ENCODE measurements around the gene EN1. TPM values are rescaled to one million over a fixed set of nuclear protein-coding genes. Genes with fewer than 3 reads are reported as not detected.

The EN1 gene
- total and polyA plus RNA-seq, 2 experiments from 2014 or later = 0.21 to 0.24 TPM

DNA sequence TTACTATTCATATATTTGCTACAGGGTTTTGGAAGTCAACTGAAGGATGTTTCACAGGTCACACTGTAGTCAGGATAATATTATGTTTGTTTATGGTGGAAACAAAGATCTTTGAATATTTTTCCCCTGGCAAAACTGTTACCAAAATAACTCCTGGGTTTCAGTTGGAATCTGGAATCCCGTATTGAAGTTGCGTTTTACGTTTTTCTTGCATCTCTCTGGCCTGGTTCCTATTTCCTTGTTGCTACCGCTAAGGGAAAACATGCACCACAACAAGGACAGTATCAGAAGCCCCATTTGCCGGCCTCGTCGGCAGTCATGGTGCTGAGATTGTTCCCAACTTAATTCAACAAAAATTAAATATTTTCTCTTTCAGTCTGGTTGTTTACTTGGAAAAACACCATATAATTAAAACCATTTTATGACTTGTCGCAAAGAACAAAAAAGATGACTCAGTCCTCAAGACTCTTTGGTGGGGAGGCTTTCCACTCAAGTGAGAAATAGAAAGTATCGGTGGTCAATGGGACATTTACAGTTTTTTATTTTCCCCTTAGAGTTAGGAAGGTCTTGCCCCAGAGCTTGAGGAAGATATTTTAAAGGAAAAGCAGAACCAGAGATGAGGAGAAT, 42.3 kb downstream of the EN1 start (continued):
- TF ChIP-seq, protein P1, sequence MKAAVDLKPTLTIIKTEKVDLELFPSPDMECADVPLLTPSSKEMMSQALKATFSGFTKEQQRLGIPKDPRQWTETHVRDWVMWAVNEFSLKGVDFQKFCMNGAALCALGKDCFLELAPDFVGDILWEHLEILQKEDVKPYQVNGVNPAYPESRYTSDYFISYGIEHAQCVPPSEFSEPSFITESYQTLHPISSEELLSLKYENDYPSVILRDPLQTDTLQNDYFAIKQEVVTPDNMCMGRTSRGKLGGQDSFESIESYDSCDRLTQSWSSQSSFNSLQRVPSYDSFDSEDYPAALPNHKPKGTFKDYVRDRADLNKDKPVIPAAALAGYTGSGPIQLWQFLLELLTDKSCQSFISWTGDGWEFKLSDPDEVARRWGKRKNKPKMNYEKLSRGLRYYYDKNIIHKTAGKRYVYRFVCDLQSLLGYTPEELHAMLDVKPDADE (IDR thresholded peaks at IDR 0.05) = no peak
- no peak for TF ChIP-seq NANOG (IDR thresholded peaks at IDR 0.05; ENCODE audit: borderline replicate concordance)

DNA sequence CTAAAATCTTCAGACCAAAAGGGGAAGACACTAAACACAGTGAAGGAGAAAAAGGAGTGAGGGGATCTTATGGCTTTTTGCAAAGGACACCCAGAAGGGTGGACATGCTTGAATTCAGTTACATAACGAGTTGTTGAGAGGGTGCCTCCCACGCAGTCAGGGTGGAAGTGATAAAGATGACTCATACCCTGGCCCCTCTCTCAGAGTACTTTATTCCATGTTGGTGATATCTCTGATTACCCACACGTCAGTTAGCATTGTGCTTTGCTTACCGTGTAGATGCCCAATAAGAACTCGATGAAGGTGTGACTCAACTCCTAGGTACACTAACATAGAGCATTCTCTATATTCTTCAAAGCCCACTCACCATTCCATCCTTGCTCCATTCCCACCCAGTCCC, 44.4 kb downstream of the EN1 start:
- peaks cover 6% of the 10 kb centered on the region for H3K27me3 Mint-ChIP-seq (ENCODE audit: insufficient read depth, low read depth, poor library complexity)
- Histone ChIP-seq H3K9me2 (ENCODE audit: insufficient read depth) (no peaks in the 10 kb centered on the region), H3K4me3 (no peak overlapping the region), H3F3A (replicated peaks; ENCODE audit: low read depth) (peaks cover 4% of the 10 kb centered on the region; the same call in 1 of the 2 replicates), H3K79me2 (replicated peaks; ENCODE audit: insufficient read depth) (no peaks in the 10 kb centered on the region), H4K20me1 (replicated peaks; ENCODE audit: insufficient read depth) (no peaks in the 10 kb centered on the region), H3K36me3 (ENCODE audit: insufficient read depth) (no peaks in the 10 kb centered on the region), H2AFZ (no peak overlapping the region), H3K4me2 (no peak overlapping the region), H3K4me1 (ENCODE audit: insufficient read depth) (peaks cover 30% of the 10 kb centered on the region), H3K27me3 (ENCODE audit: insufficient read depth) (0 out of 2 replicates have a peak, but pooled peaks cover 4% of the 10 kb centered on the region), H3K27ac (ENCODE audit: low read depth) (no peak overlapping the region)
- no peaks in the 10 kb centered on the region for H3K9me3 Mint-ChIP-seq
- no peak for ATAC-seq
- H3K4me3 Mint-ChIP-seq = no peak overlapping the region
- H3K4me1 Mint-ChIP-seq = peaks cover 24% of the 10 kb centered on the region
- no peak overlapping the region for H3K27ac Mint-ChIP-seq
- TF ChIP-seq JUNB (IDR thresholded peaks at IDR 0.05; ENCODE audit: unreplicated experiment) (no peak), CREB1 (CRISPR knock-in tag; IDR thresholded peaks at IDR 0.05; ENCODE audit: low read depth) (no peak), EZH2phosphoT487 (IDR thresholded peaks at IDR 0.05; ENCODE audit: unreplicated experiment) (no peak), ZNF114 (CRISPR knock-in tag; IDR thresholded peaks at IDR 0.05) (no peak), ZNF331 (CRISPR knock-in tag; IDR thresholded peaks at IDR 0.05; ENCODE audit: low read depth) (no peak)
- TF ChIP-seq, protein P1 (IDR thresholded peaks at IDR 0.05) = no peak
- DNase-seq (ENCODE audit: low spot score) = no peak
- H3K36me3 Mint-ChIP-seq (ENCODE audit: low read depth) = no peaks in the 10 kb centered on the region

DNA sequence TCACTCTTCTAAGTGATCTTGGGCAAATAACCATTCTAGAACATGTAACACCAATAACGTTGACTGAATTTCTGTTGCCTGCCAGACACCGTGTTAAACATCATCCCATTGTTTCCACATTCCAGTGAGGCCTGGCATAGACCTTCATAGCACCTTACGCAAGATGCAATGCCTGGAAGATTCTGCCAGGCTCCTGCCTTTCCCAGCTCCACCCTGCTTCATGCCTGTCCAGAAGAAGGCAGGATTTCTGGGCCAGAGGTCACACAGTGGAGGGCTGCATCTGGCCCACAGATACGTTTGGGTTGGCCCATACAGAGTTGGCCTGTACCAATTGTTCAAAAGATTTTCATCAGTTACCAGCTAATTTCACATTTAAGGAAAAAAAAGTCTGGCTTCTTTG, 46.3 kb downstream of the EN1 start:
- H3K4me1 Mint-ChIP-seq = peaks cover 6% of the 10 kb centered on the region
- no peaks in the 10 kb centered on the region for H3K36me3 Mint-ChIP-seq (ENCODE audit: low read depth)
- H2AFZ ChIP-seq = no peak overlapping the region
- 0 out of 2 replicates have a peak, but pooled peaks cover 2% of the 10 kb centered on the region for H3K27me3 ChIP-seq (ENCODE audit: insufficient read depth)
- no peak overlapping the region for H3K4me2 ChIP-seq
- peaks cover 10% of the 10 kb centered on the region; the same call in 1 of the 2 replicates for H3K9me2 ChIP-seq (ENCODE audit: insufficient read depth)
- no peak overlapping the region for H3K4me3 Mint-ChIP-seq
- H3K27ac ChIP-seq (ENCODE audit: low read depth) = no peak overlapping the region
- peaks cover 12% of the 10 kb centered on the region for H3K4me1 ChIP-seq (ENCODE audit: insufficient read depth)
- DNase-seq (ENCODE audit: low spot score) = no peak
- no peaks in the 10 kb centered on the region; the same call in 1 of the 2 replicates for H3F3A ChIP-seq (replicated peaks; ENCODE audit: low read depth)
- no peak for ATAC-seq
- no peaks in the 10 kb centered on the region for H4K20me1 ChIP-seq (replicated peaks; ENCODE audit: insufficient read depth)
- H3K36me3 ChIP-seq (ENCODE audit: insufficient read depth) = no peaks in the 10 kb centered on the region
- H3K27ac Mint-ChIP-seq = no peak overlapping the region
- no peaks in the 10 kb centered on the region for H3K79me2 ChIP-seq (replicated peaks; ENCODE audit: insufficient read depth)
- peaks cover 5% of the 10 kb centered on the region for H3K27me3 Mint-ChIP-seq (ENCODE audit: insufficient read depth, low read depth, poor library complexity)
- H3K4me3 ChIP-seq = no peak overlapping the region
- H3K9me3 Mint-ChIP-seq = no peaks in the 10 kb centered on the region
- no peak for TF ChIP-seq EZH2 (IDR thresholded peaks at IDR 0.05; ENCODE audit: low read depth, unreplicated experiment)
- TF ChIP-seq JUNB (IDR thresholded peaks at IDR 0.05; ENCODE audit: unreplicated experiment) = no peak
- TF ChIP-seq, protein P1 (IDR thresholded peaks at IDR 0.05) = no peak
- TF ChIP-seq EZH2phosphoT487 (IDR thresholded peaks at IDR 0.05; ENCODE audit: unreplicated experiment) = no peak
- no peak for TF ChIP-seq STAT1 (IDR thresholded peaks at IDR 0.05; ENCODE audit: unreplicated experiment)
- TF ChIP-seq ZNF331 (CRISPR knock-in tag; IDR thresholded peaks at IDR 0.05; ENCODE audit: low read depth) = no peak
- TF ChIP-seq CREB1 (CRISPR knock-in tag; IDR thresholded peaks at IDR 0.05; ENCODE audit: low read depth) = no peak

All from GM23338 (cell line).